ENCODE results near the gene PRPF40A. TPM values are rescaled to one million over a fixed set of nuclear protein-coding genes. Genes with fewer than 3 reads are reported as not detected.

PRPF40A gene
- total RNA-seq, 1 experiment from 2014 or later, result 127 TPM

GRCh38 chr2:152638590-152638989 is 78.7 kb downstream of the PRPF40A start:
- H3K4me3 Mint-ChIP-seq (ENCODE audit: unreplicated experiment), result no peak overlapping the region
- ChIA-PET POLR2A (no interaction called here), CTCF (no interaction called here)
- BruUV-seq (replicated peaks), result no TSS peak
- TF ChIP-seq, protein P1, sequence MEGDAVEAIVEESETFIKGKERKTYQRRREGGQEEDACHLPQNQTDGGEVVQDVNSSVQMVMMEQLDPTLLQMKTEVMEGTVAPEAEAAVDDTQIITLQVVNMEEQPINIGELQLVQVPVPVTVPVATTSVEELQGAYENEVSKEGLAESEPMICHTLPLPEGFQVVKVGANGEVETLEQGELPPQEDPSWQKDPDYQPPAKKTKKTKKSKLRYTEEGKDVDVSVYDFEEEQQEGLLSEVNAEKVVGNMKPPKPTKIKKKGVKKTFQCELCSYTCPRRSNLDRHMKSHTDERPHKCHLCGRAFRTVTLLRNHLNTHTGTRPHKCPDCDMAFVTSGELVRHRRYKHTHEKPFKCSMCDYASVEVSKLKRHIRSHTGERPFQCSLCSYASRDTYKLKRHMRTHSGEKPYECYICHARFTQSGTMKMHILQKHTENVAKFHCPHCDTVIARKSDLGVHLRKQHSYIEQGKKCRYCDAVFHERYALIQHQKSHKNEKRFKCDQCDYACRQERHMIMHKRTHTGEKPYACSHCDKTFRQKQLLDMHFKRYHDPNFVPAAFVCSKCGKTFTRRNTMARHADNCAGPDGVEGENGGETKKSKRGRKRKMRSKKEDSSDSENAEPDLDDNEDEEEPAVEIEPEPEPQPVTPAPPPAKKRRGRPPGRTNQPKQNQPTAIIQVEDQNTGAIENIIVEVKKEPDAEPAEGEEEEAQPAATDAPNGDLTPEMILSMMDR (IDR thresholded peaks at IDR 0.05; ENCODE audit: insufficient read depth in 1 of 2, low read depth in 1 of 2, low read length in 1 of 2, severe bottlenecking in 1 of 2, unreplicated experiment in 1 of 2), result no peak
- peaks cover 80% of the 10 kb centered on the region for H3K36me3 Mint-ChIP-seq (ENCODE audit: insufficient read depth, unreplicated experiment)
- no peaks in the 10 kb centered on the region for H3K9me3 Mint-ChIP-seq (ENCODE audit: unreplicated experiment)
- H3K4me1 Mint-ChIP-seq (ENCODE audit: low read depth, unreplicated experiment), result no peaks in the 10 kb centered on the region
- no peak overlapping the region for H3K27ac Mint-ChIP-seq (ENCODE audit: unreplicated experiment)
- H3K4me1 ChIP-seq, result no peaks in the 10 kb centered on the region
- H3K4me3 ChIP-seq (ENCODE audit: low read depth, low read length), result no peak overlapping the region
- intact Hi-C loops (cut with micrococcal nuclease; ENCODE audit: unreplicated experiment), result no loop called here
- H3K9me3 ChIP-seq, result no peaks in the 10 kb centered on the region
- H3K36me3 ChIP-seq (ENCODE audit: control insufficient read depth, insufficient read depth, low read length), result peaks cover 1% of the 10 kb centered on the region; the same call in 1 of the 2 replicates
- no peaks in the 10 kb centered on the region for H3K27me3 Mint-ChIP-seq (ENCODE audit: insufficient read depth, unreplicated experiment)
- no peak for DNase-seq
- H3K27me3 ChIP-seq (replicated peaks; ENCODE audit: control insufficient read depth, insufficient read depth, low read length), result no peaks in the 10 kb centered on the region

GRCh38 chr2:152638056-152638455 is 79.2 kb downstream of the PRPF40A start:
- POLR2A ChIA-PET, result no interaction called here

DNA sequence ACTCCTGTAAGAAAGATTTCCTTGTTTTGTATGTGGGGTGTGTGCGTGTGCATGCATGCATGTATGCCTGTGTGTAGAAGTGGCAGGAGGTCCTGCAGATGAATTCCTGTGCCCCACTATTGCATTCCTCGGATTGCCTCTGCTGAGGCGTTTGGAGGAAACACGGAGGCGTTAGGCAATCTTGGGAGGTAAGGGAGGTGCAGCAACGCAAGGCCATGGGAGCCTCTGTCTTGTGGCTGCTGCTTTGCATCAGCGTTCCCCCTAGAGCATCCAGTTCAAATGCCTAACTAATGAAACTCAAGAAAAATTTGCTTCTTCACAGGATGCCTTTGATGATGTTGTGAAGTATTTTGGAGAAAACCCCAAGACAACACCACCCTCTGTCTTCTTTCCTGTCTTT is 80.0 kb downstream of the PRPF40A start:
- intact Hi-C loops (cut with micrococcal nuclease; ENCODE audit: unreplicated experiment), result no loop called here
- POLR2A ChIA-PET, result no interaction called here

More at GRCh38 chr2:152638056-152638455, 79.2 kb downstream of the PRPF40A start:
- Histone ChIP-seq H3K36me3 (ENCODE audit: control insufficient read depth, insufficient read depth, low read length) (peaks cover 1% of the 10 kb centered on the region; the same call in 1 of the 2 replicates), H3K4me1 (no peaks in the 10 kb centered on the region), H3K9me3 (no peaks in the 10 kb centered on the region), H3K4me3 (ENCODE audit: low read depth, low read length) (no peak overlapping the region), H3K27me3 (replicated peaks; ENCODE audit: control insufficient read depth, insufficient read depth, low read length) (no peaks in the 10 kb centered on the region)
- CTCF ChIA-PET, result interaction anchor here (0.5 kb wide), 1 partner anchor 31 kb away, joined by 3 read pairs; no protein-coding TSS in a partner anchor
- intact Hi-C loops (cut with micrococcal nuclease; ENCODE audit: unreplicated experiment), result no loop called here
- H3K27me3 Mint-ChIP-seq (ENCODE audit: insufficient read depth, unreplicated experiment), result no peaks in the 10 kb centered on the region
- no peaks in the 10 kb centered on the region for H3K4me1 Mint-ChIP-seq (ENCODE audit: low read depth, unreplicated experiment)
- no peak overlapping the region for H3K27ac Mint-ChIP-seq (ENCODE audit: unreplicated experiment)
- BruUV-seq (replicated peaks), result no TSS peak
- DNase-seq, result no peak
- no peaks in the 10 kb centered on the region for H3K9me3 Mint-ChIP-seq (ENCODE audit: unreplicated experiment)
- H3K36me3 Mint-ChIP-seq (ENCODE audit: insufficient read depth, unreplicated experiment), result peaks cover 80% of the 10 kb centered on the region
- H3K4me3 Mint-ChIP-seq (ENCODE audit: unreplicated experiment), result no peak overlapping the region
- TF ChIP-seq, protein P1 (IDR thresholded peaks at IDR 0.05; ENCODE audit: insufficient read depth in 1 of 2, low read depth in 1 of 2, low read length in 1 of 2, severe bottlenecking in 1 of 2, unreplicated experiment in 1 of 2), result no peak

More for the DNA sequence above, 80.0 kb downstream of the PRPF40A start:
- no peak for DNase-seq
- CTCF ChIA-PET, result no interaction called here
- Histone ChIP-seq H3K4me3 (ENCODE audit: low read depth, low read length) (no peak overlapping the region), H3K4me1 (no peaks in the 10 kb centered on the region), H3K9me3 (no peaks in the 10 kb centered on the region), H3K36me3 (ENCODE audit: control insufficient read depth, insufficient read depth, low read length) (peaks cover 1% of the 10 kb centered on the region; the same call in 1 of the 2 replicates), H3K27me3 (replicated peaks; ENCODE audit: control insufficient read depth, insufficient read depth, low read length) (no peaks in the 10 kb centered on the region)
- BruUV-seq (replicated peaks), result no TSS peak
- Mint-ChIP-seq H3K27ac (ENCODE audit: unreplicated experiment) (no peak overlapping the region), H3K27me3 (ENCODE audit: insufficient read depth, unreplicated experiment) (no peaks in the 10 kb centered on the region), H3K4me3 (ENCODE audit: unreplicated experiment) (no peak overlapping the region), H3K4me1 (ENCODE audit: low read depth, unreplicated experiment) (no peaks in the 10 kb centered on the region), H3K36me3 (ENCODE audit: insufficient read depth, unreplicated experiment) (peaks cover 76% of the 10 kb centered on the region), H3K9me3 (ENCODE audit: unreplicated experiment) (no peaks in the 10 kb centered on the region)
- TF ChIP-seq, protein P1 (IDR thresholded peaks at IDR 0.05; ENCODE audit: insufficient read depth in 1 of 2, low read depth in 1 of 2, low read length in 1 of 2, severe bottlenecking in 1 of 2, unreplicated experiment in 1 of 2), result no peak
